ENCODE results near the gene DRP2. TPM values are rescaled to one million over a fixed set of nuclear protein-coding genes. Genes with fewer than 3 reads are reported as not detected.
"Not testable (repeated sequence)": the region's sequence is repeated elsewhere in the genome, so short reads cannot be mapped to it uniquely, and the experiment has no call there.

The DRP2 gene
- total and polyA plus RNA-seq, 7 donors = 0.48 to 7.1 (median 5.3) TPM; not detected in 1

DNA sequence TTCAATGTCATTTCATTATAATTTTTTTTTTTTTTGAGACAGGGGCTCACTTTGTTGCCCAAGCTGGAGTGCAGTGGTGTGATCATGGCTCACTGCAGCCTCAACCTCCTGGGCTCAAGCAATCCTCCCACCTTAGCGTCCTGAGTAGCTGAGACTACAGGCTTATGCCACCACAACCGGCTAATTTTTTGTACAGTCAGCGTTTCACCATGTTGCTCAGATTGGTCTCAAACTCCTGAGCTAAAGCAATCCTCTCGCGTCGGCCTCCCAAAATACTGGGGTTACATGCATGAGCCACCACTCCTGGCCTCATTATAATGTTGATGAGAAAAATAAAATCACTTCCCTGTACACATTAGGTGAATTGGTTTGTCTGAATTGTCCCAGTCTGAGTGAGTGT lies 54.6 kb downstream of the DRP2 start:
- H3K27me3 ChIP-seq = no peaks in the 10 kb centered on the region
- 97% methylated on average over 6 of the region's 6 CpGs for WGBS, 2 donors
- H3K4me3 ChIP-seq = no peak overlapping the region
- H3K9me3 ChIP-seq = no peaks in the 10 kb centered on the region
- no peak overlapping the region for H3K27ac ChIP-seq
- no peaks in the 10 kb centered on the region for H3K4me1 ChIP-seq
- intact Hi-C loops (cut with DNase I) = no loop called here
- H3K36me3 ChIP-seq = no peaks in the 10 kb centered on the region
- TF ChIP-seq CTCF (IDR thresholded peaks at IDR 0.05) = no peak
- TF ChIP-seq POLR2AphosphoS5 (IDR thresholded peaks at IDR 0.05) = no peak
- TF ChIP-seq POLR2A (IDR thresholded peaks at IDR 0.05) = no peak
- no peak for TF ChIP-seq EP300 (IDR thresholded peaks at IDR 0.05)
- no peak for DNase-seq

DNA sequence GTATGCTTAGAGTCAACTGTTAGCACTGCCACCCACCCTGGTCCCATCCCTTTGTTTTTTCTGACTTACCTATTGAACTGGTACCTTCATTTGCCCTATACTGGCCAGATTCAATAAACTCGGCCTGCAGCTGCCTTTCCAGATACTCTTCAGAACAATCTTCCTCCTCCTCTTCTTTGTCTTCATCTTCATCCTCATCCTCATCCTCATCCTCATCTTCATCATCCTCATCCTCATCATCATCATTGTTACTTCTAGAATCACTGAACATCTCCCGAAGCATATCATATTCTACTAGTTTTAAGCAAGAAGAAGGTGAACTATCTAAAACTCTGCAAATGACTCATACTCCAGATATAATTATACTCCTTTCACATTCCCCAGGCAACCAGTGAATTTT lies 56.7 kb downstream of the DRP2 start:
- Histone ChIP-seq H3K9me3 (no peaks in the 10 kb centered on the region), H3K4me1 (no peaks in the 10 kb centered on the region), H3K36me3 (no peaks in the 10 kb centered on the region), H3K27me3 (no peaks in the 10 kb centered on the region), H3K4me3 (no peak overlapping the region), H3K27ac (no peak overlapping the region)
- no peak for TF ChIP-seq EP300 (IDR thresholded peaks at IDR 0.05)
- TF ChIP-seq POLR2A (IDR thresholded peaks at IDR 0.05) = no peak
- 87 to 96% methylated on average over 2 of the region's 2 CpGs for WGBS, 2 donors
- intact Hi-C loops (cut with DNase I) = no loop called here
- DNase-seq = no peak

- H3K9me3 ChIP-seq = no peaks in the 10 kb centered on the region
- WGBS, 2 donors = 9 to 15% methylated on average over 2 of the region's 2 CpGs
- H3K36me3 ChIP-seq = no peaks in the 10 kb centered on the region
- no peaks in the 10 kb centered on the region for H3K4me1 ChIP-seq
- TF ChIP-seq EP300 (IDR thresholded peaks at IDR 0.05) (no peak), POLR2A (IDR thresholded peaks at IDR 0.05) (no peak), CTCF (IDR thresholded peaks at IDR 0.05) (peak; percentile 21 to 51 (median 38))
- intact Hi-C loops (cut with DNase I) = loop anchor here (5.0 kb wide), 2 partner anchors 235 to 390 kb away; partner anchors contain the start of gene TRMT2B
- no peak for DNase-seq
- H3K27ac ChIP-seq = no peak overlapping the region
- no peak overlapping the region for H3K4me3 ChIP-seq
- peaks cover 0 to 6% (median 0%) of the 10 kb centered on the region in 3 donors for H3K27me3 ChIP-seq
Measured at GRCh38 chrX:101287402-101287801, 67.8 kb downstream of the DRP2 start.

DNA sequence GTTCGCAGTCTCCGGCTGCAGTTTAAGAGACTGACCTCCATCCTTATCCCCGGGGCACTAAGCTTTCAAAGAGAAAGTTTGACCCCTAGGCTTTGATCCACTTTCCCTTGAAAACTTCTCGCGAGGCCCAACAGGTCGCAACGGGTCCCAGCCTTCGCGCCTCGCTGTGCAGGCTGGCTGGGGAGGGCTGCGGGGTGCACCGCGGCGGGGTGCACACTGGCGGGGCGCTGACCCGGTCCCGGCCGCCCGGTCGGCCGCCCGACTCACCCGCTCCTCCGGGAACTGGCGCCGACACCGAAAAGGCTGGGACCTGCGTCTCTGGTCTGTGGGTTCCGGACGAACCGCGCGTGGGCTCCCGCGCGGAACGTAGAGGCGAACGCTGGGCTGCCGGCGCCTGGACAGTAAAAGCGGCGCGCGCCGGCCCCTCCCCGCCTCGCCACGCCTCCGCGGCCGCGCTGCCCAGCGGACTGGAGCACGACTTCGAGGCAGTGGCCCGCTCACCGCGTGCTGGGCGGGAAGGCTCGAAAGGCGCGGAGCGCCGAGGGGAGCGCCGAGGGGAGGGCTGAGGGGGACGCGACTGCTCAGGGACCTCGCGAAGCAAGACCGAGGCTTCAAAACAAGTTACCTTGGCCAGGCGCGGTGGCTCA lies 71.5 kb downstream of the DRP2 start, which contains the start of gene TAF7L:
Gene TAF7L, minus strand, starts transcription at position 378 of the 647 bp plus-strand sequence. CDS start 3,791 bp downstream, outside the sequence.
- Histone ChIP-seq H3K27me3 (peaks cover 0 to 6% (median 0%) of the 10 kb centered on the region in 3 donors), H3K4me3 (peak within 1 kb of the TSS in 3 of 4 donors; percentile 29 to 44 (median 40)), H3K4me1 (no peaks in the 10 kb centered on the region), H3K9me3 (no peaks in the 10 kb centered on the region), H3K36me3 (no peaks in the 10 kb centered on the region), H3K27ac (no peak within 1 kb of the TSS)
- no peak for TF ChIP-seq CTCF (IDR thresholded peaks at IDR 0.05)
- TF ChIP-seq EP300 (IDR thresholded peaks at IDR 0.05) = no peak
- TF ChIP-seq POLR2AphosphoS5 (IDR thresholded peaks at IDR 0.05) = no peak
- no peak for TF ChIP-seq POLR2A (IDR thresholded peaks at IDR 0.05)
- 29 to 35% methylated on average over 75 of the region's 75 CpGs for WGBS, 2 donors
- DNase-seq = no peak
- intact Hi-C loops (cut with DNase I) = no loop called here

DNA sequence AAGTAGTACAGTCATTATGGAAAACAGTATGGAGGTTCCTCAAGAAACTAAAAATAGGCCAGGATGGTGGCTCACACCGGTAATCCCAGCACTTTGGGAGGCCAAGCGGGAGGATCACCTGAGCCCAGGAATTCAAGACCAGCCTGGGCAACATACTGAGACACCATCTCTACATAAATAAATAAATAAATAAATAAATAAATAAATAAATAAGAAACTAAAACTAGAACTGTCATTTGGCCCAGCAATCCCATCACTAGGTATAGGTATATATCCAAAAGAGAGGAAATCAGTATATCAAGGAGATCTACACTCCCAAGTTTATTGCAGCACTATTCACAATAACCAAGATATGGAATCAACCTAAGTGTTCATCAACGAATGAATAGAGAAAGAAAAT lies 76.0 kb downstream of the DRP2 start:
- 91 to 97% methylated on average over 3 of the region's 3 CpGs for WGBS, 2 donors
- DNase-seq; H3K36me3 ChIP-seq; H3K9me3 ChIP-seq; H3K4me1 ChIP-seq; H3K4me3 ChIP-seq; intact Hi-C loops (cut with DNase I); H3K27ac ChIP-seq; H3K27me3 ChIP-seq: not testable (repeated sequence)

GRCh38 chrX:101303790-101304189 lies 84.2 kb downstream of the DRP2 start:
- Histone ChIP-seq H3K27ac (no peak overlapping the region), H3K4me1 (no peaks in the 10 kb centered on the region), H3K4me3 (no peak overlapping the region), H3K27me3 (no peaks in the 10 kb centered on the region), H3K9me3 (no peaks in the 10 kb centered on the region), H3K36me3 (no peaks in the 10 kb centered on the region)
- TF ChIP-seq CTCF (IDR thresholded peaks at IDR 0.05) = no peak
- no peak for TF ChIP-seq EP300 (IDR thresholded peaks at IDR 0.05)
- TF ChIP-seq POLR2AphosphoS5 (IDR thresholded peaks at IDR 0.05) = no peak
- TF ChIP-seq POLR2A (IDR thresholded peaks at IDR 0.05) = no peak
- DNase-seq = no peak
- intact Hi-C loops (cut with DNase I) = no loop called here
- WGBS, 2 donors = 80 to 88% methylated on average over 1 of the region's 1 CpG
